Astrocyte (in vitro differentiated cells and primary cell): Measurements from ENCODE around the gene DNTT.

Source experiments
- EZH2 ChIP-seq: IDR thresholded peaks from 2 replicates; pipeline ENCODE4 v1.6.1; 2012; ENCODE audit warnings: mild to moderate bottlenecking, low read length, inconsistent platforms; ENCODE audit not compliant: insufficient read depth
- TF ChIP-seq, protein P1 (sequence below): IDR thresholded peaks from 2 replicates; pipeline ENCODE4 v1.5.1; 2011; ENCODE audit warnings: low read depth, mild to moderate bottlenecking, inconsistent platforms, low read length, moderate library complexity; ENCODE audit not compliant: insufficient read depth

DNA sequence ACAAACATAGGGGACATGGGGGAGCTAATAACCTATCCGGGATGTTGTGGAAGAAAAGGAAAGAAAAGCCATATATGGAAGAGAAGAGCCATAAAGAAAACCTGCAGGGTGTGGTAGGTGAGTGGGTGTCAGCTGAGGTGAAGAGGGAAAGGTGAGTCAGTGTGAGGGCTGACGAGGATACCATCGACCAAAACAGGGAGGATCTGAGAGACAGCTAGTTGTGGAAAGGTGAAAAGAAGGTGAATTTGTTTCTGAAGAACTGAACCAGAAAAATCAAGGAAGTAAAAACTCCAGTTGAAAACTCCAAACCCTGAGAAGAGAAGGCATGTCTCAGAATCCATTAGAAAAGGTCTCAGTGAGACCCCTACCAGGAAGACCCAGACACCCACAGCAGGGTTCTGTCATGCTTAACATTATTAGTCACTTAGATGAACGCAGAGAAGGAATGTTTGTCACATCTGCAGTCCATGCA, 37.0 kb upstream of the DNTT start:
- TF ChIP-seq, protein P1, sequence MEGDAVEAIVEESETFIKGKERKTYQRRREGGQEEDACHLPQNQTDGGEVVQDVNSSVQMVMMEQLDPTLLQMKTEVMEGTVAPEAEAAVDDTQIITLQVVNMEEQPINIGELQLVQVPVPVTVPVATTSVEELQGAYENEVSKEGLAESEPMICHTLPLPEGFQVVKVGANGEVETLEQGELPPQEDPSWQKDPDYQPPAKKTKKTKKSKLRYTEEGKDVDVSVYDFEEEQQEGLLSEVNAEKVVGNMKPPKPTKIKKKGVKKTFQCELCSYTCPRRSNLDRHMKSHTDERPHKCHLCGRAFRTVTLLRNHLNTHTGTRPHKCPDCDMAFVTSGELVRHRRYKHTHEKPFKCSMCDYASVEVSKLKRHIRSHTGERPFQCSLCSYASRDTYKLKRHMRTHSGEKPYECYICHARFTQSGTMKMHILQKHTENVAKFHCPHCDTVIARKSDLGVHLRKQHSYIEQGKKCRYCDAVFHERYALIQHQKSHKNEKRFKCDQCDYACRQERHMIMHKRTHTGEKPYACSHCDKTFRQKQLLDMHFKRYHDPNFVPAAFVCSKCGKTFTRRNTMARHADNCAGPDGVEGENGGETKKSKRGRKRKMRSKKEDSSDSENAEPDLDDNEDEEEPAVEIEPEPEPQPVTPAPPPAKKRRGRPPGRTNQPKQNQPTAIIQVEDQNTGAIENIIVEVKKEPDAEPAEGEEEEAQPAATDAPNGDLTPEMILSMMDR, result no peak
- TF ChIP-seq EZH2, result no peak
